Measurements from ENCODE around the gene FAM171A1. TPM values are rescaled to one million over a fixed set of nuclear protein-coding genes. Genes with fewer than 3 reads are reported as not detected.

Gene FAM171A1
- total RNA-seq, 1 donor from 2014 or later: not detected

GRCh38 chr10:15316871-15317464, 54.1 kb downstream of the FAM171A1 start:
- Mint-ChIP-seq H3K4me1 (no peaks in the 10 kb centered on the region), H3K4me3 (no peak overlapping the region), H3K36me3 (ENCODE audit: low read depth) (no peaks in the 10 kb centered on the region), H3K27me3 (peaks cover 16% of the 10 kb centered on the region), H3K9me3 (peaks cover 2% of the 10 kb centered on the region), H3K27ac (no peak overlapping the region)
- no peak for ATAC-seq (ENCODE audit: low read depth)
- intact Hi-C loops (cut with micrococcal nuclease): no loop called here
- POLR2A ChIA-PET: no interaction called here
- TF ChIP-seq CTCF (IDR thresholded peaks at IDR 0.05): no peak
- CTCF ChIA-PET: no interaction called here
- DNase-seq: no peak

GRCh38 chr10:15316145-15316544, 54.9 kb downstream of the FAM171A1 start:
- H3K4me1 Mint-ChIP-seq: no peaks in the 10 kb centered on the region
- H3K36me3 Mint-ChIP-seq (ENCODE audit: low read depth): no peaks in the 10 kb centered on the region
- no peak overlapping the region for H3K27ac Mint-ChIP-seq
- CTCF ChIA-PET: no interaction called here
- DNase-seq: no peak
- no peak overlapping the region for H3K4me3 Mint-ChIP-seq
- peaks cover 2% of the 10 kb centered on the region for H3K9me3 Mint-ChIP-seq
- no peak for TF ChIP-seq CTCF (IDR thresholded peaks at IDR 0.05)
- intact Hi-C loops (cut with micrococcal nuclease): no loop called here
- ATAC-seq (ENCODE audit: low read depth): no peak
- POLR2A ChIA-PET: no interaction called here
- H3K27me3 Mint-ChIP-seq: peaks cover 16% of the 10 kb centered on the region

GRCh38 chr10:15315286-15315685, 55.8 kb downstream of the FAM171A1 start:
- Mint-ChIP-seq H3K27ac (no peak overlapping the region), H3K4me3 (no peak overlapping the region), H3K9me3 (peaks cover 2% of the 10 kb centered on the region), H3K27me3 (peaks cover 15% of the 10 kb centered on the region), H3K36me3 (ENCODE audit: low read depth) (no peaks in the 10 kb centered on the region), H3K4me1 (no peaks in the 10 kb centered on the region)
- DNase-seq (no peak), ATAC-seq (ENCODE audit: low read depth) (no peak)
- intact Hi-C loops (cut with micrococcal nuclease): no loop called here
- POLR2A ChIA-PET: no interaction called here
- TF ChIP-seq CTCF (IDR thresholded peaks at IDR 0.05): no peak
- CTCF ChIA-PET: no interaction called here

GRCh38 chr10:15314482-15315045, 56.5 kb downstream of the FAM171A1 start:
- Mint-ChIP-seq H3K27me3 (peaks cover 12% of the 10 kb centered on the region), H3K27ac (no peak overlapping the region), H3K4me3 (no peak overlapping the region), H3K36me3 (ENCODE audit: low read depth) (no peaks in the 10 kb centered on the region), H3K4me1 (no peaks in the 10 kb centered on the region), H3K9me3 (no peaks in the 10 kb centered on the region)
- no peak for ATAC-seq (ENCODE audit: low read depth)
- POLR2A ChIA-PET: no interaction called here
- CTCF ChIA-PET: no interaction called here
- TF ChIP-seq CTCF (IDR thresholded peaks at IDR 0.05): no peak
- no peak for DNase-seq
- intact Hi-C loops (cut with micrococcal nuclease): no loop called here

- TF ChIP-seq CTCF (IDR thresholded peaks at IDR 0.05): no peak
- intact Hi-C loops (cut with micrococcal nuclease): no loop called here
- no peak overlapping the region for H3K4me3 Mint-ChIP-seq
- ChIA-PET POLR2A (no interaction called here), CTCF (no interaction called here)
- H3K36me3 Mint-ChIP-seq (ENCODE audit: low read depth): no peaks in the 10 kb centered on the region
- H3K27me3 Mint-ChIP-seq: peaks cover 9% of the 10 kb centered on the region
- no peaks in the 10 kb centered on the region for H3K4me1 Mint-ChIP-seq
- DNase-seq (no peak), ATAC-seq (ENCODE audit: low read depth) (no peak)
- no peak overlapping the region for H3K27ac Mint-ChIP-seq
- no peaks in the 10 kb centered on the region for H3K9me3 Mint-ChIP-seq
These were observed 57.2 kb downstream of the FAM171A1 start for GRCh38 chr10:15313843-15314242.

Data from activated B cell treated with CpG ODN at 0.5 μM for 24 hours (primary cell).